Stimulated activated CD8-positive, alpha-beta memory T cell treated with anti-CD3 and anti-CD28 coated beads, Interleukin-4, amount 100 ng/mL, for 48 hours (primary cell): Measurements from ENCODE around the gene ITIH3.

Experiments used
- DNase-seq: peaks from one replicate; pipeline ENCODE4 v3.0.0-alpha.2; 2020

The ITIH3 gene

GRCh38 chr3:52846432-52846965 lies 51.9 kb downstream of the ITIH3 start:
- no peak for DNase-seq

- DNase-seq: no peak
These were observed 52.6 kb downstream of the ITIH3 start for GRCh38 chr3:52847241-52847640.

GRCh38 chr3:52847726-52848125 lies 53.1 kb downstream of the ITIH3 start:
- DNase-seq: no peak

- DNase-seq: no peak
These were observed 54.0 kb downstream of the ITIH3 start for GRCh38 chr3:52848617-52849016.

DNA sequence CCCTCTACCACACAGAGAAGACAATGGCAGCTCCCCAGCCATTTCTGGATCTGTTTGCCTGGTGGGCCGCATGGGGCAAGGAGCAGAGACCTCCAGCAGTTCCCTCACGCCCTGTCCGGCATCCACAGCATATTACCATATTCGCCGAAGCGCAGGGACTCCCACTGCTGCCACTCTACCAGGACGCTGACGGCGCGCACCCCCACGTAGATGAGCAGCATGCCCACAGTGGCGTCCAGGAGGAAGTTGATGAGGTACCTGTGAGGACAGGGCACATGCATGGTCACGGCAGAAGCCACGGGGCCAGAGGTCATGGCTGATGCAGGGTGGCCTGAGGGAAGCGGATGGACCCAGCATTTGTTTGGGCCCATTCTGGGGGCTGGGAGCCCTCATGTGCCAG lies 55.1 kb downstream of the ITIH3 start:
- no peak for DNase-seq

GRCh38 chr3:52851348-52851747 lies 56.8 kb downstream of the ITIH3 start:
- peak; percentile 29 for DNase-seq

GRCh38 chr3:52852419-52852818 lies 57.8 kb downstream of the ITIH3 start:
- no peak for DNase-seq

GRCh38 chr3:52854013-52854412 lies 59.4 kb downstream of the ITIH3 start:
- no peak for DNase-seq

- DNase-seq: no peak
These were observed 62.1 kb downstream of the ITIH3 start for GRCh38 chr3:52856666-52857065.

DNA sequence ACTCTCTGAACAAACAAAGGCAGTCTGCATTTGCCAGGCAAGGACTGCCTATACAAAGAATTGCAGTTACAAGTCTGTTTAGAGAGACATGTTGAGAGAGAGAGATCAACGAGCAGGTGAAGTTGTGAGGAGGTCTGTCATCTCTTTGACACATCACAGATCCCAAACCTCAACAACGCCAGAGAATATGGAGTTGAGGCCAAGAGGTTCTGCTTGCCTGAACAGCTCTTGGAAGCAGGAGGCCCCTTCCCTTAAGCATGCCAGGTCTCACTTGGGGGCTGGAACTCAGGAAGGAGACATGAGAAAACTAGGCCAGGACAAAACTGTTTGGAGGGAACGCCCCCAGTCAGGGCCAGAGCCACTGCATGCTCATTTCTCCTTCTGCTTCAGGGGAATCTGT lies 62.5 kb downstream of the ITIH3 start:
- DNase-seq: no peak

- DNase-seq: no peak
These were observed 63.3 kb downstream of the ITIH3 start for GRCh38 chr3:52857864-52858263.
